B cell (primary cell): Measurements from ENCODE around the gene ACSM6.

Experiments
- EZH2 ChIP-seq: IDR thresholded peaks from 2 replicates; pipeline ENCODE4 v1.6.1; 2012; ENCODE audit warnings: borderline replicate concordance, low read depth, mild to moderate bottlenecking, moderate library complexity, low read length; ENCODE audit not compliant: insufficient read depth, poor library complexity, severe bottlenecking
- TF ChIP-seq, protein P1 (sequence below): fragments of 200-600 bp; IDR thresholded peaks from one replicate; pipeline ENCODE4 v1.8.0; 2022; ENCODE audit warnings: antibody characterized with exemption, mild to moderate bottlenecking

DNA sequence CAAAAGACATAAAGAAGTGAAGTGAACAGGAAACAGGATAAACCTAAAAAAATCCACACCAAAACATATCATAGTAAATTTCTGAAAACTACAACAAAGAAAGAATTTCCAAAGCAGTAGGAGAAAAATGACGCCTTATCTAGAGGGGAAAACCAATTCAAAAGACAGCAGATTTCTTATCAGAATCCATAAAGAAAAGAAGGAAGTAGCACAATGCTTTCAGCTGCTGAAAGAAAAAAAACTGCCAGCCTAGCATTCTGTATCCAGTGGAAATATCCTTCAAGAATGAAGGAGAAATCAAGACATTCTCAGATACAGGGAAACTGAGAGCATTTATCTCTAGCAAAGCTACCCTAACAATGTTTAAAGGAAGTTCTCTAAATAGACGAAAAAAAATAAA lies 59.0 kb downstream of the ACSM6 start:
- TF ChIP-seq, protein P1, sequence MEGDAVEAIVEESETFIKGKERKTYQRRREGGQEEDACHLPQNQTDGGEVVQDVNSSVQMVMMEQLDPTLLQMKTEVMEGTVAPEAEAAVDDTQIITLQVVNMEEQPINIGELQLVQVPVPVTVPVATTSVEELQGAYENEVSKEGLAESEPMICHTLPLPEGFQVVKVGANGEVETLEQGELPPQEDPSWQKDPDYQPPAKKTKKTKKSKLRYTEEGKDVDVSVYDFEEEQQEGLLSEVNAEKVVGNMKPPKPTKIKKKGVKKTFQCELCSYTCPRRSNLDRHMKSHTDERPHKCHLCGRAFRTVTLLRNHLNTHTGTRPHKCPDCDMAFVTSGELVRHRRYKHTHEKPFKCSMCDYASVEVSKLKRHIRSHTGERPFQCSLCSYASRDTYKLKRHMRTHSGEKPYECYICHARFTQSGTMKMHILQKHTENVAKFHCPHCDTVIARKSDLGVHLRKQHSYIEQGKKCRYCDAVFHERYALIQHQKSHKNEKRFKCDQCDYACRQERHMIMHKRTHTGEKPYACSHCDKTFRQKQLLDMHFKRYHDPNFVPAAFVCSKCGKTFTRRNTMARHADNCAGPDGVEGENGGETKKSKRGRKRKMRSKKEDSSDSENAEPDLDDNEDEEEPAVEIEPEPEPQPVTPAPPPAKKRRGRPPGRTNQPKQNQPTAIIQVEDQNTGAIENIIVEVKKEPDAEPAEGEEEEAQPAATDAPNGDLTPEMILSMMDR, result no peak
- no peak for TF ChIP-seq EZH2
